ENCODE data around the gene VAC14.
"Not testable (repeated sequence)": the region's sequence is repeated elsewhere in the genome, so short reads cannot be mapped to it uniquely, and the experiment has no call there.

The VAC14 gene

DNA sequence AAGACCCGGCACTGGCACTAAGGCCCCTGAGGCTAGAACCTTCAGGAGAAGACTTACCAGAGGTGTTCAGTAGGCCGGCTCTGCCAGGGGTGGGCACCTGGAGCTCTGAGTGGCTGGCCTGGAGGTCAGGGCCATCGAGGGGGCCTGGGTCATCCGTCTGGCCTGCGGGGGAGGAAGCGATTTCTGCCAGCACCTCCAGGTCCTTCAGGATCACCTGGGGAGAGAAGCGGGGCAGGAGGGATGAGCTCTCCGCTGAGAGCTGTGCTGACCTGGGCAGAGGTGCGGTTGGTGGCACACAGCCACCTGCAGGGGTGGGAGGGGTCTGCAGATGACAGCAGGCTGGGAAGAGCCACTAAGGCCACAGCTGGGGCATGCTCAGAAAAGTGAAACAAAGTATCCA lies 56.6 kb downstream of the VAC14 start:
- no peak overlapping the region for H3K4me3 ChIP-seq (ENCODE audit: low read length)
- TF ChIP-seq CTCF (conservative IDR thresholded peaks at IDR 0.05; ENCODE audit: low read depth, low read length) = no peak
- DNase-seq (ENCODE audit: low read depth) = no peak

GRCh38 chr16:70743791-70744190 lies 57.2 kb downstream of the VAC14 start:
- H3K4me3 ChIP-seq (ENCODE audit: low read length) = no peak overlapping the region
- no peak for TF ChIP-seq CTCF (conservative IDR thresholded peaks at IDR 0.05; ENCODE audit: low read depth, low read length)
- no peak for DNase-seq (ENCODE audit: low read depth)

GRCh38 chr16:70742967-70743366 lies 58.0 kb downstream of the VAC14 start:
- not testable (repeated sequence) for H3K4me3 ChIP-seq (ENCODE audit: low read length); DNase-seq (ENCODE audit: low read depth)

GRCh38 chr16:70741783-70742125 lies 59.2 kb downstream of the VAC14 start:
- no peak for DNase-seq (ENCODE audit: low read depth)
- H3K4me3 ChIP-seq (ENCODE audit: low read length) = no peak overlapping the region
- no peak for TF ChIP-seq CTCF (conservative IDR thresholded peaks at IDR 0.05; ENCODE audit: low read depth, low read length)

DNA sequence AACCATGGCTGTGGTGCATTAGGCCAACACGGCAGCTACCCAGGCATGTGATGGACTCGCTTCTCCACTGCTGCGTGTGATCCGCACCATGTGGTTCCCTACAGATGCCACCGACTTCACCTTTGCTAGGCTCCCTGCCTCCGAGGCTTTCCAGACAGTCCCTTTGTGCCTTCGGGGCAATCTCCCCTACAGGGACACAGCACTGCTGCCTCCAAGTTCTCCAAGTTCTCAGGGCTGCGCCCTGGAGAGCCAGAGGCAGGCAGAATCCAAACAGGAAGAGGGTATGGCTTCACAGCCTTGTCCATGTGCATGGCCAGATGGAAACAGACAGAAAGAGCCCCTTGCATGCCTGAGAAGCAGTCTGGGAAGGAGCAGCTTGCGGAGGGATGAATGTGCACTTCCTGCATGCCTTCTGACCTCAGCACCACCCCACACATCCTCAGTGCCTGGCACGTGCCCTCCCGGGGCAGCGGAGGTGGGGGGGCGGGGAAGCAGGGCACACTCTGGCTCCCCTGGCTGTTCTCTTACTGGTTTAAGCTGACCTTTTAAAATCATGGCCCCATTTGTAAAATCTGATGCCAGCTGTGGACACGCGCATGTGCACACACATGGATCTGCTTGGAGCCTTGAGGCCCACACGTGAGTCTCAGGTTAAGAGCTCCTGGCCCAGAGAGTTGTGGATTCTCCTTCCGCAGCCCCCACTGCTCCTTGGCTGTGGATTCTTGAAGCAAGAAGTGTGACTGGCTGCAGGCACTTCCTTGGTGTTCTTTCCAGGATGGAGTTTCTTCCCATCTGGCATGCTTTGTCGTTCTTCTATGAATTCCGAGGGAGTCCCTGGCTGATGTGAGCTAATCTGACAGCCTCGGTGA lies 59.8 kb downstream of the VAC14 start:
- TF ChIP-seq CTCF (conservative IDR thresholded peaks at IDR 0.05; ENCODE audit: low read depth, low read length) = no peak
- DNase-seq (ENCODE audit: low read depth) = no peak
- H3K4me3 ChIP-seq (ENCODE audit: low read length) = no peak overlapping the region

DNA sequence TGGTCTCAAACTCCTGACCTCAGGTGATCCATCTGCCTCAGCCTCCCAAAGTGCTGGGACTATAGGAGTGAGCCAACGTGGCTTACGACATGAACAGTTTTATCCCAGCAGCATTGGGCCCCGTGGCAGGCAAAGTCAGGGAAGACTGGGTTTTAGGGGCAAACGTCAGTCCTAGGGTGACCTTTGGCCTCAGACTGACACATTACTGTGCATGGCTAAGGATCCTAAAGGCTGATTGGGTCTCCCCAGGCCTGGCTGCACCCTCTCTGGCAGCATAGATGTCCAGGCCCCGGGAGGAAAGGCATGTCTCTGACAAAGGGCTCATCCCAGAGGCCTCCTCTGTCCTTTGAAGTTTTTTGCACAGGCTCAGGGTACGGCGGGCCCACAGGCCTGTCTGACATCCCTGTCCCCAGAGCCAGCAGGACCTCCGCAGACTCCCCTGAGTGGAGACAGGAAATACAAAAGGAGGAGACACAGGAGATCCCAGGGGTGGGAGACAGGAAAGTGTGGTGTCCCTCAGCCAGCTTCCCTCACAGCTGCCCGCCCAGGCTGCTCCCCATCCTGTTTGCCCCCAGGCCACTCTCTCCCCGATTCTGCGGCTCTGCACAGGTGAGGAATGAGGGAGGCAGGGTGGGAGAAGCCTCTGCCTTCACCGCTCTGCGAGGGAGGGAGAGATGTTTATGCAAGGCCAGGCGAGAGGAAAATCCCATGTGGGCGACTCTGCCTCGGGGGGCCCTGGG lies 60.6 kb downstream of the VAC14 start:
- no peak for DNase-seq (ENCODE audit: low read depth)
- TF ChIP-seq CTCF (conservative IDR thresholded peaks at IDR 0.05; ENCODE audit: low read depth, low read length) = no peak
- H3K4me3 ChIP-seq (ENCODE audit: low read length) = no peak overlapping the region

- no peak for TF ChIP-seq CTCF (conservative IDR thresholded peaks at IDR 0.05; ENCODE audit: low read depth, low read length)
- no peak for DNase-seq (ENCODE audit: low read depth)
- H3K4me3 ChIP-seq (ENCODE audit: low read length) = no peak overlapping the region
Measured at GRCh38 chr16:70739389-70739788, 61.6 kb downstream of the VAC14 start.

All from retinal pigment epithelial cell (primary cell).